Skeletal muscle tissue (tissue), 1 donor: Measurements from ENCODE around the gene GAS2L2. TPM values are rescaled to one million over a fixed set of nuclear protein-coding genes. Genes with fewer than 3 reads are reported as not detected.

Experiments
- total RNA-seq: library from RNA; depleted of rRNA; stranded (reverse); fragments of >200 nt; gene quantifications from one replicate; pipeline ENCODE4 v1.2.3, GENCODE V29; 2014

Gene GAS2L2
- total RNA-seq, 1 donor from 2014 or later, result not detected

Other genes with a start within 250 kb of the GAS2L2 start
- gene SLFN12L, start 215.6 kb downstream of the GAS2L2 start, total RNA-seq, result 0.52 TPM
- gene SLFN14, start 192.4 kb downstream of the GAS2L2 start, total RNA-seq, result 1.0 TPM
- gene PEX12, start 174.7 kb downstream of the GAS2L2 start, total RNA-seq, result 4.7 TPM
- 45.4 TPM for gene AP2B1, start 165.9 kb downstream of the GAS2L2 start, total RNA-seq
- 1.6 TPM for gene RASL10B, start 21.6 kb downstream of the GAS2L2 start, total RNA-seq
- not detected for gene C17orf50, start 7.6 kb upstream of the GAS2L2 start, total RNA-seq
- 4.2 TPM for gene MMP28, start 42.4 kb upstream of the GAS2L2 start, total RNA-seq
- 53.8 TPM for gene TAF15, start 56.2 kb upstream of the GAS2L2 start, total RNA-seq
- gene HEATR9, start 115.7 kb upstream of the GAS2L2 start, total RNA-seq, result not detected
- gene CCL5, start 127.1 kb upstream of the GAS2L2 start, total RNA-seq, result 0.52 TPM
- not detected for gene RDM1, start 177.5 kb upstream of the GAS2L2 start, total RNA-seq
- gene LYZL6, start 190.5 kb upstream of the GAS2L2 start, total RNA-seq, result not detected
- not detected for gene CCL16, start 228.3 kb upstream of the GAS2L2 start, total RNA-seq
- gene CCL14, start 233.5 kb upstream of the GAS2L2 start, total RNA-seq, result 1.6 TPM
- gene CCL15, start 248.3 kb upstream of the GAS2L2 start, total RNA-seq, result not detected